Measurements from ENCODE around the gene TRIM75. TPM values are rescaled to one million over a fixed set of nuclear protein-coding genes. Genes with fewer than 3 reads are reported as not detected.
"Not testable (repeated sequence)": the region's sequence is repeated elsewhere in the genome, so short reads cannot be mapped to it uniquely, and the experiment has no call there.

Gene TRIM75
- total RNA-seq, 1 experiment from 2014 or later: not detected

- no peak for DNase-seq (ENCODE audit: low spot score)
These were observed 23.4 kb downstream of the TRIM75 start for GRCh38 chr4:165077034-165077578.

GRCh38 chr4:165079476-165079875 lies 25.8 kb downstream of the TRIM75 start:
- no peak for DNase-seq (ENCODE audit: low spot score)

- DNase-seq (ENCODE audit: low spot score): not testable (repeated sequence)
These were observed 31.1 kb downstream of the TRIM75 start for GRCh38 chr4:165084787-165085186.

GRCh38 chr4:165085946-165086345 lies 32.3 kb downstream of the TRIM75 start:
- DNase-seq (ENCODE audit: low spot score): no peak

GRCh38 chr4:165088366-165088765 lies 34.7 kb downstream of the TRIM75 start:
- no peak for DNase-seq (ENCODE audit: low spot score)

- not testable (repeated sequence) for DNase-seq (ENCODE audit: low spot score)
These were observed 38.5 kb downstream of the TRIM75 start for GRCh38 chr4:165092187-165092586.

GRCh38 chr4:165094873-165095272 lies 41.2 kb downstream of the TRIM75 start:
- no peak for DNase-seq (ENCODE audit: low spot score)

GRCh38 chr4:165095291-165095690 lies 41.6 kb downstream of the TRIM75 start:
- DNase-seq (ENCODE audit: low spot score): no peak

- peak; percentile 3 for DNase-seq (ENCODE audit: low spot score)
These were observed 43.1 kb downstream of the TRIM75 start for GRCh38 chr4:165096776-165097175.

- DNase-seq (ENCODE audit: low spot score): no peak
These were observed 48.0 kb downstream of the TRIM75 start for GRCh38 chr4:165101641-165102040.

- DNase-seq (ENCODE audit: low spot score): no peak
These were observed 52.9 kb downstream of the TRIM75 start for GRCh38 chr4:165106518-165106917.

Small RNAs within 50 kb of the gene (small RNA-seq; reads per million reads assigned to genes)
- gene AC106872.12: not detected

Other genes with a start within 250 kb of the TRIM75 start
- gene APELA, start 176.7 kb upstream of the TRIM75 start, total RNA-seq (2014; rRNA removed; shearing (Covaris generic)): not detected in 2 replicates
- gene TRIM61, start 76.2 kb upstream of the TRIM75 start, total RNA-seq (2014; rRNA removed; shearing (Covaris generic)): not detected in 2 replicates
- gene TRIM60, start 21.9 kb upstream of the TRIM75 start, total RNA-seq (2014; rRNA removed; shearing (Covaris generic)): not detected in 2 replicates
- 3.3 and 4.0 TPM in 2 replicates for gene TMEM192, start 59.0 kb downstream of the TRIM75 start, total RNA-seq (2014; rRNA removed; shearing (Covaris generic))
- 10.0 and 11.9 TPM in 2 replicates for gene KLHL2, start 153.7 kb downstream of the TRIM75 start, total RNA-seq (2014; rRNA removed; shearing (Covaris generic))

Data from HT-29 (cell line).